Right cardiac atrium (tissue), 5 donors: ENCODE results near the gene NIPAL1. TPM values are rescaled to one million over a fixed set of nuclear protein-coding genes. Genes with fewer than 3 reads are reported as not detected.

ENCODE experiments used
- ATAC-seq, 2 donors: fragments of 200-7000 bp; cut with Tn5 transposase; one replicate each; pipeline versions ENCODE4 v1.8.0 to v1.9.1; 2020; ENCODE audit warnings: moderate library complexity in 2 of 2, mild to moderate bottlenecking in 1 of 2
- DNase-seq, 3 donors: peaks; one replicate each; pipeline ENCODE4 v3.0.0-alpha.2; 2020
- H3K27ac ChIP-seq: one replicate; pipeline ENCODE4 v1.5.1; 2013; ENCODE audit warnings: mild to moderate bottlenecking, low read length, control low read depth, moderate library complexity
- H3K27me3 ChIP-seq: one replicate; pipeline ENCODE4 v1.6.1; 2013; ENCODE audit not compliant: control insufficient read depth, insufficient read depth
- H3K4me1 ChIP-seq: one replicate; pipeline ENCODE4 v1.6.1; 2013; ENCODE audit warnings: low read length; ENCODE audit not compliant: control insufficient read depth, insufficient read depth
- H3K4me3 ChIP-seq: one replicate; pipeline ENCODE4 v1.5.1; 2013; ENCODE audit warnings: low read length, control low read depth
- H3K9me3 ChIP-seq: one replicate; pipeline ENCODE4 v1.6.1; 2013; ENCODE audit warnings: low read length; ENCODE audit not compliant: control insufficient read depth
- WGBS: extraction: QIAGEN DNeasy Blood & Tissue Kit; methylation state at CpG from one replicate; pipeline ENCODE4 v1.1.7; 2013; 5-methylcytosine and 5-hydroxymethylcytosine counted together
- intact Hi-C, 4 donors: fragments of 100-400 bp; cut with DNase I; formaldehyde crosslinking; loops; one replicate each; pipeline versions ENCODE4 v1.11.0 to v1.14.0; 2022 to 2023
- polyA plus RNA-seq: library from polyadenylated mRNA; stranded (reverse); fragments of 200-250 nt; gene quantifications from one replicate; pipeline ENCODE4 v1.2.3, GENCODE V29; 2013
- total RNA-seq, 4 donors: library from RNA; stranded (reverse); fragmentation: NEBNext Ultra II Directional; extraction: Animal tissue kit (Norgen Biotek cat#: 25700); gene quantifications; one replicate each; pipeline ENCODE4 v1.2.1, GENCODE V29; 2021
- donor health status: healthy with polysubstance abuse.
- donor health status: DM: no; HTN: yes; CAD: no.
- donor health status: DM: no; HTN: no; CAD: no.
- donor health status: DM: no; HTN: yes; CAD: no; lungs with severe emphysema.
- donor health status: DM: yes; HTN: yes; CAD: no.

NIPAL1 gene
- total and polyA plus RNA-seq, 5 donors = 0.20 to 0.92 (median 0.43) TPM

DNA sequence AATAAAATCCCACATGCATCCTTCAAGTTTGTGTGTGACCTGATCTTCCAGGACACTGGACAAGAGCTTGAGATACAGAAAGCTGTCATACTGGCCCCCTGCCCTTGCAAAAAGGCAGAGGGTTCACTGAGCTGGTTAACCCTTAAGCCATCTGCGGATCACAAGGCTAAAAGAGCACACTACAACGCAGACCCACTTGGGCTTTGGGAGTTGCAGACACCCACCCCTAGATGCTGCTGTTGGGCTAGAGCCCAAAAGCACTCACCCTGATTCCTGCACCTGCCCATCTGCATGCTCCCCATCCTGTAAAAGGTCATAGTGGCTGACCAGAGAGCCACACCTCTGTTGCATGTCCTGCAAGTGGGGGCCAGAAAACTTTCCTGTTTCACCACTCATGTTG, 66.4 kb downstream of the NIPAL1 start:
- H3K4me3 ChIP-seq = no peak overlapping the region
- WGBS = 79% methylated on average over 2 of the region's 2 CpGs
- ATAC-seq = no peak
- intact Hi-C loops = loop anchor here in 2 of 4 donors (5.0 to 10.0 kb wide), 2 partner anchors 81 to 148 kb away; no protein-coding TSS in a partner anchor
- no peak overlapping the region for H3K27ac ChIP-seq
- DNase-seq = no peak
- H3K4me1 ChIP-seq = no peaks in the 10 kb centered on the region
- H3K9me3 ChIP-seq = no peaks in the 10 kb centered on the region
- H3K27me3 ChIP-seq = no peaks in the 10 kb centered on the region

DNA sequence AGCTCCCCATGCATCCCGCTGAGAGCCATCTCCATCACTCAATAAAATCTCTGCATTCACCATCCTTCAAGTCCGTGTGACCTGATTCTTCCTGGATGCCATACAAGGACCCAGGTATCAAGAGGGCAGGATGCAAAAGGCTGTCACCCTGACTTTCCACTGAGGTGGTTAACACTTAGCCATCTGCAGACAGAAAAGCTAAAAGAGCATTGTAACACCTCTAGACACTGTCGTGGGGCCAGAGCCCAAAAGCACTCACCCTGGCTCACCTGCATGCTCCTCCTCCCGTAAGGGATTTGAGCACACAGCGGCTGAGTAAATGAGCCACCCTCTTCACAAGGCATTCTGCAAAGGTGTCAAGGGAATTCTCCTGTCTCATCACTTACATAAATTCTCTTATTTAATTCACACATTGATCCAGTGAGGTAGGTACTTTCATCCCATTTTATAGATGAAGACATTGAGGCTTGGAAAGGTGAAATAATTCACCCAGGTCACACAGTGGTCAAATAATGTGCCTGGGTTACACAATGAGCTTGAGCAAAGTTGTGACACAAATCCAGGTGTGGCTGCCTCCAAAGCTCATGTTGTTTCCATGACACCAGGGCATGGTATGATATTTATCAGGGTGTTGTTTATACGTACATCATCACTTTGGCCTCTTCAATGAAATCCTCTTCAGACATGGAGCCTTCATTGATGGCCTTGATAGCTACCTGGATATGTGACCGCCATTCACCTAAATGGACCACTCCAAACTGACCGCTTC, 69.4 kb downstream of the NIPAL1 start:
- Histone ChIP-seq H3K27ac (no peak overlapping the region), H3K9me3 (no peaks in the 10 kb centered on the region), H3K27me3 (no peaks in the 10 kb centered on the region), H3K4me3 (no peak overlapping the region), H3K4me1 (no peaks in the 10 kb centered on the region)
- WGBS = 65% methylated on average over 8 of the region's 8 CpGs
- intact Hi-C loops = loop anchor here in 2 of 4 donors (5.0 to 10.0 kb wide), 3 partner anchors 74 to 151 kb away; no protein-coding TSS in a partner anchor
- no peak for ATAC-seq
- no peak for DNase-seq

Other genes starting within 250 kb of the NIPAL1 start
- 100 to 1,000 TPM; 125 to 226 (median 200) TPM for gene CORIN, start 178.7 kb upstream of the NIPAL1 start, total RNA-seq
- 66.2 TPM for gene CORIN, start 178.7 kb upstream of the NIPAL1 start, polyA plus RNA-seq
- gene NFXL1, start 102.2 kb upstream of the NIPAL1 start, total RNA-seq = 1 to 10 TPM; 6.2 to 8.8 (median 6.9) TPM
- gene NFXL1, start 102.2 kb upstream of the NIPAL1 start, polyA plus RNA-seq = 3.1 TPM
- gene CNGA1, start 91 bp upstream of the NIPAL1 start, total RNA-seq = under 1 TPM in 1 of 4 donors, not detected in 3; 0.42 TPM
- gene CNGA1, start 91 bp upstream of the NIPAL1 start, polyA plus RNA-seq = 0.48 TPM
- 1 to 10 TPM in 2 of 4 donors, under 1 TPM in 2; 0.59 to 1.8 (median 0.87) TPM for gene TXK, start 117.5 kb downstream of the NIPAL1 start, total RNA-seq
- gene TXK, start 117.5 kb downstream of the NIPAL1 start, polyA plus RNA-seq = 0.14 TPM